ENCODE results near the gene TAPBP. TPM values are rescaled to one million over a fixed set of nuclear protein-coding genes. Genes with fewer than 3 reads are reported as not detected.
A peak's percentile ranks its signal among the peaks of the same experiment; 100 is the strongest.

Gene TAPBP
- total and polyA plus RNA-seq, 9 of the 15 experiments (the other 6 are each of a cell fraction or from before 2014, with no cell fraction given), result 5.6 to 74.0 (median 22.3) TPM

DNA sequence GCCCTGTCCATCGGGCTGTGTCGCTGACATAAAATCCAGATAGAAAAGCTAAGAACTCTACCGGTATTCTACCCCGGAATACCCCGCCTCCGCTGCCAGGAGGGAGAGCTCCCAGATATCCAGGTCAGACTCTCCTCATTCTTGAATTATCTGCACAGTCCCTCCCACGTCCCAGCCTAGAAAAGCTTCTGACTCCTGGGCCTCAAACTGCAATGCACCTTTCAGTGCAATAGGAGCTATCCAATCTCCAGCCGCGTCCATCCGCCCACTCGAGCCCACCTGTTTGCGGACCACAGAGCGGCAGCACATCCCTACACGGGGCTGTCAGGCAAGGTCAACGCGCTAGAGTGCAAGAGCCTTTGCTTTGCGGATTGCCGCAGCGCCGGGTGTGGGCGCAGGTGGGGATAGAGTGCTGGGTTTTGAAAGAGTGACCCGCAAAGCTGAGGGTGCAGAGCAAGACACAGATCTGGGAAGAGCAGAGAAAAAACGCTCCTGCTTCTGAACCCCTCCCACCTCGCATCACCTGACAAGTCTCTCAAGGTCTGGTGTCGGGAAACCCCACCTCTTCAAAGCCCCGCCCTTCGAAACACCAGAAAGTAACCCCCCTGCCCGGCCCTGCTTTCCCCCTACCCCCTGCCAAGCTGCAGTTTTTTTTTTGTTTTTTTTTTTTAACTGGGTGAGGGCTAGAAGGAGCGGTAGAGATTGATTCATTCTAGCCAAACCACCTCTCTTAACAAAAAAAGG lies 1.3 kb downstream of the TAPBP start (continued):
- TF ChIP-seq DDX20 (tag; IDR thresholded peaks at IDR 0.05; ENCODE audit: low read depth), result no peak
- TF ChIP-seq, protein P1, sequence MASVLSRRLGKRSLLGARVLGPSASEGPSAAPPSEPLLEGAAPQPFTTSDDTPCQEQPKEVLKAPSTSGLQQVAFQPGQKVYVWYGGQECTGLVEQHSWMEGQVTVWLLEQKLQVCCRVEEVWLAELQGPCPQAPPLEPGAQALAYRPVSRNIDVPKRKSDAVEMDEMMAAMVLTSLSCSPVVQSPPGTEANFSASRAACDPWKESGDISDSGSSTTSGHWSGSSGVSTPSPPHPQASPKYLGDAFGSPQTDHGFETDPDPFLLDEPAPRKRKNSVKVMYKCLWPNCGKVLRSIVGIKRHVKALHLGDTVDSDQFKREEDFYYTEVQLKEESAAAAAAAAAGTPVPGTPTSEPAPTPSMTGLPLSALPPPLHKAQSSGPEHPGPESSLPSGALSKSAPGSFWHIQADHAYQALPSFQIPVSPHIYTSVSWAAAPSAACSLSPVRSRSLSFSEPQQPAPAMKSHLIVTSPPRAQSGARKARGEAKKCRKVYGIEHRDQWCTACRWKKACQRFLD (CRISPR knock-in tag; IDR thresholded peaks at IDR 0.05), result no peak
- TF ChIP-seq PTTG1 (tag; IDR thresholded peaks at IDR 0.05; ENCODE audit: low read depth), result no peak
- TF ChIP-seq NFRKB (IDR thresholded peaks at IDR 0.05; ENCODE audit: low read depth), result no peak
- TF ChIP-seq NFXL1 (CRISPR knock-in tag; IDR thresholded peaks at IDR 0.05), result no peak
- TF ChIP-seq ZNF589 (CRISPR knock-in tag; IDR thresholded peaks at IDR 0.05; ENCODE audit: low read depth), result no peak
- no peak for TF ChIP-seq SP2 (IDR thresholded peaks at IDR 0.05; ENCODE audit: extremely low read depth, low read depth, low read length, poor library complexity, severe bottlenecking)
- TF ChIP-seq, protein P2, sequence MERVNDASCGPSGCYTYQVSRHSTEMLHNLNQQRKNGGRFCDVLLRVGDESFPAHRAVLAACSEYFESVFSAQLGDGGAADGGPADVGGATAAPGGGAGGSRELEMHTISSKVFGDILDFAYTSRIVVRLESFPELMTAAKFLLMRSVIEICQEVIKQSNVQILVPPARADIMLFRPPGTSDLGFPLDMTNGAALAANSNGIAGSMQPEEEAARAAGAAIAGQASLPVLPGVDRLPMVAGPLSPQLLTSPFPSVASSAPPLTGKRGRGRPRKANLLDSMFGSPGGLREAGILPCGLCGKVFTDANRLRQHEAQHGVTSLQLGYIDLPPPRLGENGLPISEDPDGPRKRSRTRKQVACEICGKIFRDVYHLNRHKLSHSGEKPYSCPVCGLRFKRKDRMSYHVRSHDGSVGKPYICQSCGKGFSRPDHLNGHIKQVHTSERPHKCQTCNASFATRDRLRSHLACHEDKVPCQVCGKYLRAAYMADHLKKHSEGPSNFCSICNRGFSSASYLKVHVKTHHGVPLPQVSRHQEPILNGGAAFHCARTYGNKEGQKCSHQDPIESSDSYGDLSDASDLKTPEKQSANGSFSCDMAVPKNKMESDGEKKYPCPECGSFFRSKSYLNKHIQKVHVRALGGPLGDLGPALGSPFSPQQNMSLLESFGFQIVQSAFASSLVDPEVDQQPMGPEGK (CRISPR knock-in tag; IDR thresholded peaks at IDR 0.05; ENCODE audit: borderline replicate concordance), result no peak
- no peak; the same call in 1 of the 2 replicates for TF ChIP-seq NR2C1 (IDR thresholded peaks at IDR 0.05)
- no peak for TF ChIP-seq NR2C1 (tag; IDR thresholded peaks at IDR 0.05)
- no peak for TF ChIP-seq MEF2A (IDR thresholded peaks at IDR 0.05; ENCODE audit: control insufficient read depth, low read depth, low read length)
- TF ChIP-seq, protein P3, sequence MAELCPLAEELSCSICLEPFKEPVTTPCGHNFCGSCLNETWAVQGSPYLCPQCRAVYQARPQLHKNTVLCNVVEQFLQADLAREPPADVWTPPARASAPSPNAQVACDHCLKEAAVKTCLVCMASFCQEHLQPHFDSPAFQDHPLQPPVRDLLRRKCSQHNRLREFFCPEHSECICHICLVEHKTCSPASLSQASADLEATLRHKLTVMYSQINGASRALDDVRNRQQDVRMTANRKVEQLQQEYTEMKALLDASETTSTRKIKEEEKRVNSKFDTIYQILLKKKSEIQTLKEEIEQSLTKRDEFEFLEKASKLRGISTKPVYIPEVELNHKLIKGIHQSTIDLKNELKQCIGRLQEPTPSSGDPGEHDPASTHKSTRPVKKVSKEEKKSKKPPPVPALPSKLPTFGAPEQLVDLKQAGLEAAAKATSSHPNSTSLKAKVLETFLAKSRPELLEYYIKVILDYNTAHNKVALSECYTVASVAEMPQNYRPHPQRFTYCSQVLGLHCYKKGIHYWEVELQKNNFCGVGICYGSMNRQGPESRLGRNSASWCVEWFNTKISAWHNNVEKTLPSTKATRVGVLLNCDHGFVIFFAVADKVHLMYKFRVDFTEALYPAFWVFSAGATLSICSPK (IDR thresholded peaks at IDR 0.05; ENCODE audit: borderline replicate concordance), result no peak
- TF ChIP-seq BRD4 (IDR thresholded peaks at IDR 0.05), result no peak
- TF ChIP-seq PCBP2 (IDR thresholded peaks at IDR 0.05; ENCODE audit: low read depth, low read length, poor library complexity, severe bottlenecking), result no peak
- no peak for TF ChIP-seq PHF8 (IDR thresholded peaks at IDR 0.05; ENCODE audit: borderline replicate concordance, low read length)
- no peak for TF ChIP-seq ARHGAP35 (IDR thresholded peaks at IDR 0.05; ENCODE audit: partially characterized antibody)
- no peak for TF ChIP-seq NUFIP1 (IDR thresholded peaks at IDR 0.05; ENCODE audit: partially characterized antibody)
- TF ChIP-seq PHTF2 (CRISPR knock-in tag; IDR thresholded peaks at IDR 0.05), result no peak
- TF ChIP-seq SUPT5H (IDR thresholded peaks at IDR 0.05), result no peak
- TF ChIP-seq, protein P4, sequence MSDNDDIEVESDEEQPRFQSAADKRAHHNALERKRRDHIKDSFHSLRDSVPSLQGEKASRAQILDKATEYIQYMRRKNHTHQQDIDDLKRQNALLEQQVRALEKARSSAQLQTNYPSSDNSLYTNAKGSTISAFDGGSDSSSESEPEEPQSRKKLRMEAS (CRISPR knock-in tag; IDR thresholded peaks at IDR 0.05), result peak; percentile 34; the same call in 1 of the 2 replicates
- no peak for TF ChIP-seq TARDBP (IDR thresholded peaks at IDR 0.05)
- no peak for TF ChIP-seq NCOA6 (IDR thresholded peaks at IDR 0.05)
- no peak for TF ChIP-seq DMBX1 (CRISPR knock-in tag; IDR thresholded peaks at IDR 0.05; ENCODE audit: borderline replicate concordance)
- no peak for TF ChIP-seq ZNF551 (CRISPR knock-in tag; IDR thresholded peaks at IDR 0.05)

Data from K562 (cell line).